LNCaP clone FGC (cell line): ENCODE measurements around the gene CCDC127.
"Not testable (repeated sequence)": the region's sequence is repeated elsewhere in the genome, so short reads cannot be mapped to it uniquely, and the experiment has no call there.

Experiments
- DNase-seq: peaks from one replicate; pipeline ENCODE4 v3.0.0-alpha.2; 2011; ENCODE audit warnings: low read depth
- H3K4me3 ChIP-seq: 2 replicates; pipeline ENCODE4 v1.5.1; 2011; ENCODE audit warnings: mild to moderate bottlenecking, low read depth, low read length, control low read depth
- CTCF ChIP-seq: IDR thresholded peaks from 2 replicates; pipeline ENCODE4 v1.5.1; 2012; ENCODE audit warnings: mild to moderate bottlenecking; ENCODE audit not compliant: control insufficient read depth, insufficient read depth; ENCODE audit errors: extremely low read depth

The CCDC127 gene

GRCh38 chr5:219460-219863 is 1.5 kb upstream of the CCDC127 start:
- no peak for DNase-seq
- H3K4me3 ChIP-seq: peak overlapping the region; percentile 97
- no peak for TF ChIP-seq CTCF

- no peak for TF ChIP-seq CTCF
- H3K4me3 ChIP-seq: peak overlapping the region; percentile 97
- no peak for DNase-seq
Observed at GRCh38 chr5:218457-219291, 721 bp upstream of the CCDC127 start.

GRCh38 chr5:216076-216475 is 1.9 kb downstream of the CCDC127 start:
- H3K4me3 ChIP-seq: not testable (repeated sequence)

GRCh38 chr5:215256-215655 is 2.7 kb downstream of the CCDC127 start:
- not testable (repeated sequence) for H3K4me3 ChIP-seq, DNase-seq

More at GRCh38 chr5:216076-216475, 1.9 kb downstream of the CCDC127 start:
- not testable (repeated sequence) for DNase-seq

- no peak for DNase-seq
Observed at GRCh38 chr5:213803-214395, 4.1 kb downstream of the CCDC127 start.

GRCh38 chr5:208449-209114 is 9.4 kb downstream of the CCDC127 start:
- TF ChIP-seq CTCF: no peak
- H3K4me3 ChIP-seq: no peak overlapping the region
- no peak for DNase-seq

More at GRCh38 chr5:213803-214395, 4.1 kb downstream of the CCDC127 start:
- no peak for TF ChIP-seq CTCF
- no peak overlapping the region for H3K4me3 ChIP-seq

GRCh38 chr5:207599-207998 is 10.4 kb downstream of the CCDC127 start:
- no peak for DNase-seq
- H3K4me3 ChIP-seq: no peak overlapping the region
- no peak for TF ChIP-seq CTCF
